GM21390 (cell line): ENCODE data around the gene SIL1.

Source experiments
- ATAC-seq: cut with Tn5 transposase; IDR thresholded peaks from one replicate; pipeline ENCODE4 v1.9.1; 2021; ENCODE audit not compliant: unreplicated experiment

The SIL1 gene

GRCh38 chr5:138963763-138964371, 234.3 kb downstream of the SIL1 start:
- no peak for ATAC-seq

DNA sequence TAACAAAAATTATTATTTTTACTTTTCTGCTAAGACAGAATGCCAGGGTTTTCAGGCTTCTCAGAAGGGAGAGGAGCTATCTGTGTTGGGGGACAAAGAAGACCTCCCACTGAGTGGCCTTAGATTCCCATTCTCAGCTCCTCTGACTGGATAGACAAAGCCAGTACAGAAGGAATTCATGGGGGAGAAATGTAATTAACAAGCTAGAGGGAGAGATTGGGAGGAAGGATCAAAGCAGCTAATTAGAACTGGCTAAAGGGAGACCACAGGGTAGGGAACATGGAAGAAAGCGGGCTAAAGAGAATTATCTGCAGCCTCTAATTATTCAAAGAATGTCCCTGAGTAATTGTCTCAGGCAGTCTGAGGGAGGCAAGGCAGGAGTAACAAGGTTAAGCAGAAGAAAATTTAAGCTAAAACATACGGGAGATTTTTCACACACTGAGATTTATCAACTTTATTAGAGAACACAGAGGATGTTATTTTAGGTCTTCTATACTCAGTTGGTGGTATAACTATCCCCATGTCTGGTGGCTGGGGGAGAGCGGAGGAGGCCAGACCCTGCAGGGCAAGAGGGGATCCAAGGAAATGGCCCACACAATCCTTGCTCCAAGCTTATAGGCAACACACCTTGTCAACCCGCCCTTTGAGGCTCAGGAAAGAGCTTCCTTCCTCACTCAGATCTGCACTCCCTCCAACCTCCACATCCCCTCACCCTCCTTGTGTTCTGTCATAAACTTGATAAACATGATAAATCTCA, 235.4 kb downstream of the SIL1 start:
- no peak for ATAC-seq

DNA sequence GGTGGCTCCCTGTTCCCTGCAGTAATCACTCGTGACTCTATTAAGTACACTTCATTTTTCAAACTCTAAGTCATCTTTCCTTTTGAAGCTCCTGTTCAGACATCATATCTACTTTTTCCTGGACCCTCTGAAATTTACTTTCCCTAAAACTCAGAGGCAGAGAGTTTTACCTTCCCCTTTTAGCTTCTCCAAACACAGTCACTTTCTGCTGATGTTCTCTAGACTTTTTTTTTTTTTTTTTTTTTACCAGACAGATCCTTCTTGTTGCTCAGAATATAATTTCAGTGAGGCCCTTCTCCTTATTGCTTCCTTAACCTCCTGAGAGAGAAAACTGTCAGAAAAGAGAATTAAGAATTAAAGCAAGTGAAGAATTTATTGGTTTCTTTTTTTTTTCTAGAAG, 236.4 kb downstream of the SIL1 start:
- ATAC-seq = no peak

- ATAC-seq = no peak
These were observed 236.9 kb downstream of the SIL1 start for GRCh38 chr5:138961221-138961620.

DNA sequence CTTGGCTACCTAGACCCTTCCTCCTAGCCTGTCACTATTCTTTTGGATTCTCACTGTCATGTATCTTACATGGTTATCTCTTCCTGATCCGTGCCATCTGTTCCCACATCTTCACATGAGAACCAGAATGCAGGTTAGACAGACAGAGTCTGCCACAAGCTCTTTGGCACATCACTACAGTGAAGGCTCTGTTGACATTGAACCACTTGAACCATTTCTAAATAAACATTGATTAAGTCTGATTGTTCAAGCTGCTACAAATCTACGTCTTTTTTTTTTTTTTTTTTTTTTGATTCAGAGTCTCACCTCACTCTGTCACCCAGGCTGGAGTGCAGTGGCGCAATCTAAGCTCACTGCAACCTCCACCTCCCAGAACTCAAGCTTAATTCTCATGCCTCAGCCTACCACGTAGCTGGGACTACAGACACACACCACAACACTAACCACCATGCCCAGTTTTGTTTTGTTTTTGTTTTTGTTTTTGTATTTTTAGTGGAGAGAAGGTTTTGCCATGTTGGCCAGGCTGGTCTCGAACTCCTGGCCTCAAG, 237.9 kb downstream of the SIL1 start:
- no peak for ATAC-seq

- no peak for ATAC-seq
These were observed 241.4 kb downstream of the SIL1 start for GRCh38 chr5:138956801-138957200.

GRCh38 chr5:138955671-138956295, 242.4 kb downstream of the SIL1 start:
- no peak for ATAC-seq

- ATAC-seq = no peak
These were observed 243.0 kb downstream of the SIL1 start for GRCh38 chr5:138955013-138955660.

DNA sequence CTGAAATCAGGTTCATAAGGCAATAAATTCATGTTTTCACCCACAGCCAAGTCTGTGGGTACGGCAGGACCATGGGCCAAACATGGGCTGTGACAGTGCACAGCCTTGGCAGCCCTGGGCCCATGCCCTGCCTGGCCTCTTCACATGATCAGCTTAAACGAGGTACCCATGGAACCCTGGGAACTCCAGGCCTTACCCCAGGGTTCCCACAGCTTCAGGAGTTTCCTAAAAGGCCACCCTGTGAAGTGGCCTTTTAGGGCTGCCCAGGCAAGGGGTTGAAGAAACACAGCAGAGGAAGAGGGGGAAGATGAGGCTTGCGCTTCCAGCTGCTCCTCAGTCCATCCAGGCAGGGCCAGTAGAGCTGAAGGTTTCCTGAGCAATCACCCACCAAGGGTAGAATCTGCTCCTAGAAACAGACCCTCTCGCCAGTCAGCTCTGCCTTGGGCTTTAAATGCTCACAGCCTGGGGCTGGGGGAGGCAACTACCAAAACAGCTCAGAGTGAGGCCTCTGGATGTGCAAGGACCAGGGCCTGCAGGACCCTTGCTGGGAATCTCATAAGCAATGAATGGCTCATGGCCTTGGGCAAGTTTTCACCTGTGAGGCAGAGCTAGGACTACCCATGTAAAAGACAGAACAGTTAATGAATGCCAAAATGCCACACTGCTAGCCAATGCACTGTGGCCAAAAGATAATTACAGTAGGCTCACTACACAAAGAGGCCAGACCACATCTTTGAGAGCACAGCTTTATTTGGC, 243.7 kb downstream of the SIL1 start:
- no peak for ATAC-seq

DNA sequence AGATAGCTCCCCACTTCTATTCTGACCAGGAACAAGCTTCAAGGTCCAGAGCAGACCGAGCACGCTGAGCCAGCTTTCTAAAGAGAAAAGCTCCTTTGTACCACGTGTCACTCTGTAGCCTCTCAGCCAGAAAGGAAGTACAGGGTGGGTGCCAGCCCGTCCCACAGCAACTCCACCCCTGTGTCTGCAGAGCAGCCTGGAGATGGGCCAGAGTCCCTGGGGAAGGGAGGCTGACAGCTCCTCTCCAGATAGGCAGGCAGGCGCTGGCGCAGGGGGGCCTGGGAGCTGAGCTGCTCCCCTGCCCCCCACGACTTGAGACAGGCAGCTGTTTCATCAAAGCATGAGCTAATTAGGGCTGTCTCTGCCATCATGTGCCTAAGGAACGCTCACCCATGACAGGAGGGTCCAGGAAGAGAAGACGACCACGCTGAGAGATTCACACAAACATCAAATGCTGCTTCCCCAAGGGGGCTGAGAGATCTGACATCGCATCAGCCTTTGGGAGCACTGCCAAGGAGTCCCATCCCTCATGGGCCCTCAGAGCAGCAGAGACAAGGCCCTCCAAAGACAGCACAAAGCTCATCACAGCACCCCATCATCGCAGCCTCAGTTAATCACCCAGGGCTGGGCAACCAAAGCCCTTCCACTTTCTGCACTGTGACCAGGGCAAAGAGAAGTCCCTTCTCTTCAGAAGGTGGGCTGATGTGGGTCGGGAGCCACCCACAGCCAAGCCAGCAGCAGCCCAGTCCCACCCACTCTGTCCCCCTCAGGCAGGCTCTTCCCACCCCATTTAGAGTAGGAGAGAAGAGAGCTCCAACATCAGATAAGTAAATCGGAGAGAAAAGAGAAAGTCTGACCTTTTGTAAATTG, 244.5 kb downstream of the SIL1 start:
- ATAC-seq = peak; percentile 91

GRCh38 chr5:138952962-138953361, 245.2 kb downstream of the SIL1 start:
- ATAC-seq = peak; percentile 13

DNA sequence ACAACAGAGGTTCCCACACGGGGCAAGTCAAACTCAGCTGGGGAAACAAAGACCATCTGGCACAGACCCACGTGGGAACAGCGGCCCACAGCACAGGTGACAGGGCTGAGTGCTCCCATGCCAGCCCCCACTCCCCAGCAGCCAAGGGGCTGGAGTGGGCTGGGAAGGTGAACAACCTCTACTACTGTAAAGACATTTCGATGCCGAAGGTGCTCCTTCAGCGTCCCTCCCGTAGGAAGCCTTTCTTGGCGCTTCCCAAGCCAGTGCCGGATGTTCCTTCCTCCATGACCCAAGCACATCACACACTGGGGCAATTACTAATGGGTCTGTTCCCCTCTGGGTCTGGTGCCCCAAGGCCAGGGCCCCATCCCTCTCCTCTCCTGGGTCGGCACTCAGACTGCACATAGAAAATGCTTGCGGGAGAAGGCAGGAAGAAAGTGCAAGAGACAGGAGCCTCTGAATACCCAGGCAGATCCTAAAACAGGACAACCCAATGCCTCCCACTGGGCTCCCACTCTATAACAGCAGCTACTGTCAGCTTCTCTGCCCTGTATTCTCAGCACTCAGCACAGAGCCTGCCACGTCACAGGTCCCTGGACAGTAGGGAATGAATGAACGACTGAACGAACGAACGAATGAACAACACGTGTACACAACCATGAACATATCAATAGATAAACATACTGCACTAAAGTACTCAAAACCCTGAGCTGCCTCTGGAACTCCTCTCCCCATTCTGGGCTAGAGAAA, 246.0 kb downstream of the SIL1 start:
- no peak for ATAC-seq

DNA sequence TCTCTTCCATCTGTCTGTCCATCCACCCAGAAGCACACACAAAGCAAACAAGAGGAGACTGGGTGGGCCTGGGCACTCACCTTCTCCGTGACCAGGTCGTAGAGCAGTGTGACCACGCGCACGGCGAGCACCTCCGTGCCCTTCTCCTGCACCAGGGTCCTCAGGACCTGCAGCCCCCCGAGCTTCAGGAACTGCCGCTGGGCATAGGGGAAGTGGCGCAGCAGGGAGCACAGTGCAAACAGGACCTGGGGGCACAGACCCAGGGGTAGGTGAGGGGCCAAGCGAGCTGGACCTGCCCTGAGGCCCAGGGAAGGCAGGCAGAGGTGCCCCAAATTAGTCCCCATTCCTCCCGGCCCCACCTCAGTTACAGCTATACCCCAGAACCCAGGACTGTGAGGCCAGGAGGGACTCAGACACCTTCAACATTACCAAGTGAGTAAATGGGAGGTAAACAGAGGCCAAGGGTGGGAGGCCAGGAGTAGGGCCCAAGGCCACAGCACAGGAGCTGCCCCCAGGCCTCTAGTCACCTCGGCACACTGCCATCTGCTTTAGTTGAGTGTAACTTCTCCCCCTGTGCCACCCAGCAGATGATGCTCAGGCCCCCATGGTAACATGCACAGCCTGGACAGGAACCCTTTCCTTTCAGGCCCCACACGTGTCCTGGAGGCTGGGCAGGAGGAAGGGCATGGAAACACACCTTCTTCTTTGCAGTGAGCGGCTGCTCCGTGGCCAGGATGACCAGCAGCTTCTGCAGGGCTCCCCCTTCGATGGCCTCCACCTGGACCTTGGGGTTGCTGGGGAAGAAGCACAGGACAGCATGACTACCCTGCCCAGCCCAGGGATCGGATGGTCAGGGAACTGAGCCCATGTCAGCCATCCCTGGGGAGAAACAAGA, 246.8 kb downstream of the SIL1 start:
- ATAC-seq = no peak

DNA sequence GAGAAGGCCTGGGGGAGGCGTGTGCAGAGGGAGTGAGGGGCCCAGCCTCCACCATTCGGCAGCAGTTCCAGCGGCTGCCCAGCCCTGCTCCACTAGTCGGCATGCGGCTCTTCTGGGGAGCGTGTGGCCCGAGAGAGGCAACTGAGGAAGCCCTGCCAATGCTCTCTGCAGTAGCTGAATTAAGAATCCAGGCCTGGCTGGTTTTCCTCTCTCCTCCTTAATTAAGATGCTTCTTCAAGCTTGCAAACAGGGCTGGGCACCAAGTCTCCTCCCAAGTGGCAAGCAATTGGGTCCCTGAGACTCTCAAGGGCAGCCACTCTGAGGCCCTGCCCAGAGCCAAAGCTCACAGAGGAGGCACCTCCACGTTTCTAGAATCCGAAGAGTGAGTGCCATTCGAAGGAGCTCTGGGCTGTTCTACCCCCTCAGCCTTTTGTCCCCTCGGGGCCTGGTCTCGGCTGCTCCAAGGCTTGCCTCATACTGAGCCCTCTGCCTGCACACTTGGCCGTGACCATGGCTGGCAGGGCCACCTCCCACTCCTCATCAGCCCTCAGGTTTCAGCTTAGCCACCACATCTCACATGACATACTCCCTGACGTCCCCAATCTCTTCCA, 247.6 kb downstream of the SIL1 start:
- no peak for ATAC-seq

DNA sequence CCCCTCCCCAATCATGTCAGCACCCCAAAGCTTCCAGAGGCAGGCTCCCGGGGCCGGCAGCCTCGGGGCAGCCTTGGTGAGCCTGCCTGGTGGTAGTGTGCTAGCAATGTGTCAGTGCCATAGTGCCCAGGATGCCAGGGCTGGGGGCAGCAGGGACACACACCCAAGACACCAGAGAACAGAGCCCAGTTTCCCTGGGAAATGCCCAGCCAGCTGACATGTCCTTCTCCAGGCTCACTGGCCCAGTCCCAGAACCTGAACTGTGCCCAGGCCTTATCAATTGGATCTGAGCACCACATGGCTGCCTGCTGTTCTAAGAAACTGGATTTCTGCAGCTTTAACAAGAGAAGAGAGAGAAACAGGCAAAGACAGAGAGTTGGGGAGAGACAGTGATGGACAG, 248.2 kb downstream of the SIL1 start:
- ATAC-seq = no peak

- ATAC-seq = no peak
These were observed 249.0 kb downstream of the SIL1 start for GRCh38 chr5:138949223-138949574.

DNA sequence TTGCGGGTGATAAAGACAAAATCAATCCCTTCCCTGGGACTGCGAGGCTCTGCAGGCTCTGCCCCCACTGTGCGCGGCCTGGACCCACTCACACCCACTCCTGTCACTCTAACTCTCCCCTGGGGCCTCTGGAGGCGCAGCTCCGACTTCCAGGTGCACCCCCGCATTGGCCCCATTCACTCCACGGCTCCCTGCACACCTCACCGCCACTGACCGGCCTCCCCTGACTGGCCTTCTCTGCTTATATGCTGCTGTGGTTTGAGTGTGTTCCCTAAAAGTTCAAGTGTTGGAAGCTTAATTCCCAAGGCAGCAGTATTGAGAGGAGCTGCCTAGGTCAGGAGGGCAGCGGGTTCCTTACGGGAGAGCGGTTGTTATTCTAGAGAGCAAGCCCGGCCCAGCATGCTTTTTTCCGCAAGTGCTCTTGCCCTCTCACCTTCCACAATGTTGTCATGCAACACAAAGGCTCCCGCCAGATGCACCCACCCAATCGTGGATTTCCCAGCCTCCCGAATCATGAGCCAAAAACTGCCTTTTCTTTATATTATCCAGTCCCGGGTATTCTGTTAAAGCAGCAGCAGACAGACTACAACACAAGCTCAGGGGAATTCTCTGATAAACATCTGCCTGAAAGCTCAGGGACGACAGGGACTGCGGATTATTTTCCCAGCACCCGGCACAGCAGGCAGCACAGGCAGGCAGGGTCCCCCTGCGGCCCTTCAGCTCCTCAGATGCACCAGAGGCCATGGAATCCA, 249.5 kb downstream of the SIL1 start:
- ATAC-seq = no peak
